ENCODE data around the gene TTC16. TPM values are rescaled to one million over a fixed set of nuclear protein-coding genes. Genes with fewer than 3 reads are reported as not detected.

Gene TTC16
- total RNA-seq, 1 experiment from 2014 or later: not detected

DNA sequence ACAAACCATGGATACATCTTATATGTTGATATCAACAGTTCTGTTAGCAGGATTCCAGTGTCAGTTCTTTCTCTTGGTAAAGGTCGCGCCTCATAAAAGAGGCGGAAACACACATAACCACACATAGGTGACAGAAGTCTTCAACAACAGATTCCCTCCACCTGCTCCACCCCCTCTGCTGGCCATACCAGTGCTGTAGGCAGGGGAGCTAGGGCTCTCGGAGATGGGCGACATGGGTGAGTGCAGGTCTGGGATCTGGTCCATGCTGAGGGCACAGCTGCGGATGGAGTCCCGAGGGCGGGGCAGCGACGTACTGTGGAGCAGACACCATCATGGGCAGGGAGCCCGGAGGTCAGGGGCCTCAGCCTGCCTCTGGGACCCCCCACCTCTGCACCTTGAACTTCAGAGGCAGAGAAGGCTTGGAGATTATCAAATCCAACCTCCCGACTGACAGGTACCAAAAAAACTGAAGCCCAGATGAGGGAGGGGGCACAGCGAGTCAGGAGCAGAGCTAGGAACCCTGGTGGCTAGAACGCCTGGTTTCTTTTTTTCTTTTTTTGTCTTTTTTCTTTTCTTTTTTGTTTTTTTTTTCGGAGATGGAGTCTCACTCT is 31.2 kb downstream of the TTC16 start (continued):
- no peak for TF ChIP-seq ZNF425 (CRISPR knock-in tag; conservative IDR thresholded peaks at IDR 0.05)
- no peak for TF ChIP-seq ZNF416 (CRISPR knock-in tag; IDR thresholded peaks at IDR 0.05)

DNA sequence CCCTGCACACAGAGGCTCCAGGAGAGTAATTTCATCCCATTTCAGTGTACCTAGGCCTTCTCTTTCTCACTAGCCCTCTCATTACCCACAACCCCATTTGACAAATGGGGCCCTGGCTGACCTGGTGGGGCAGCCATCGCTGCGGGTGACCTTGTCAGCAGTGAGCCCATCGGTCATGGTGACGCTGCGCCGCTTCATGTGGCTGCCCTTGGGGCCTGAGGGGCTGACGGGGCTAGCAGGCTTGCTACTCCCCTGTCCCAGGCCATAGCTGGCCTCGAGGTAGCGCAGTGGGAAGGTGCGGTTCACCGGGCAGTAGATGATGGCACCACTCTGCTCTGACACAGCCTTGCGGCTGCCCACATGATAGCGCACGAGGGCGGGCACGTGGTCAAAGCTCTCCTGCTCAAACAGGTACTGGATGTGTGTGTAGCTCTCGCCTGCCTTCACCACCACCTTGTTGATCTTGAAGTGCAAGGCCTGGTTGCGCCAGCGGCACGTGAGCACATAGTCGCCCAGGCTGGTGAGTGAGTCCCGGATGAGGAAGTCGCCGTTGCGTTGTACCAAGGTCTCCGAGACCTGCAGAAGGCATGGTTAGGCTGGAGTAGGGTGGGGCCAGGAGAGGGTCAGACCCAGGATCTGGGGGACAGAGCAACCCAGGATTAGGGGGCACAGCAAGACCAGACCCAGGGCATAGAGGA is 33.4 kb downstream of the TTC16 start:
- POLR2A ChIA-PET: no interaction called here
- no peaks in the 10 kb centered on the region for H3K9me3 Mint-ChIP-seq
- no peaks in the 10 kb centered on the region for H3K36me3 Mint-ChIP-seq
- H3K4me3 Mint-ChIP-seq: no peak overlapping the region
- TF ChIP-seq ZNF219 (CRISPR knock-in tag; IDR thresholded peaks at IDR 0.05; ENCODE audit: borderline replicate concordance) (no peak), TEAD1 (CRISPR knock-in tag; IDR thresholded peaks at IDR 0.05) (no peak), IRF2 (CRISPR knock-in tag; IDR thresholded peaks at IDR 0.05; ENCODE audit: borderline replicate concordance, low read depth) (no peak), AFF4 (CRISPR knock-in tag; IDR thresholded peaks at IDR 0.05; ENCODE audit: borderline replicate concordance) (no peak), PREB (CRISPR knock-in tag; IDR thresholded peaks at IDR 0.05; ENCODE audit: borderline replicate concordance) (no peak), NR2C2 (CRISPR knock-in tag; IDR thresholded peaks at IDR 0.05) (no peak), CREB1 (CRISPR knock-in tag; IDR thresholded peaks at IDR 0.05) (no peak), TCF7 (CRISPR knock-in tag; IDR thresholded peaks at IDR 0.05; ENCODE audit: low read depth) (no peak), ATF3 (CRISPR knock-in tag; conservative IDR thresholded peaks at IDR 0.05) (no peak)
- TF ChIP-seq, protein P1, sequence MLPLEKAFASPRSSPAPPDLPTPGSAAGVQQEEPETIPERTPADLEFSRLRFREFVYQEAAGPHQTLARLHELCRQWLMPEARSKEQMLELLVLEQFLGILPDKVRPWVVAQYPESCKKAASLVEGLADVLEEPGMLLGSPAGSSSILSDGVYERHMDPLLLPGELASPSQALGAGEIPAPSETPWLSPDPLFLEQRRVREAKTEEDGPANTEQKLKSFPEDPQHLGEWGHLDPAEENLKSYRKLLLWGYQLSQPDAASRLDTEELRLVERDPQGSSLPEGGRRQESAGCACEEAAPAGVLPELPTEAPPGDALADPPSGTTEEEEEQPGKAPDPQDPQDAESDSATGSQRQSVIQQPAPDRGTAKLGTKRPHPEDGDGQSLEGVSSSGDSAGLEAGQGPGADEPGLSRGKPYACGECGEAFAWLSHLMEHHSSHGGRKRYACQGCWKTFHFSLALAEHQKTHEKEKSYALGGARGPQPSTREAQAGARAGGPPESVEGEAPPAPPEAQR (CRISPR knock-in tag; IDR thresholded peaks at IDR 0.05): no peak
- TF ChIP-seq, protein P2, sequence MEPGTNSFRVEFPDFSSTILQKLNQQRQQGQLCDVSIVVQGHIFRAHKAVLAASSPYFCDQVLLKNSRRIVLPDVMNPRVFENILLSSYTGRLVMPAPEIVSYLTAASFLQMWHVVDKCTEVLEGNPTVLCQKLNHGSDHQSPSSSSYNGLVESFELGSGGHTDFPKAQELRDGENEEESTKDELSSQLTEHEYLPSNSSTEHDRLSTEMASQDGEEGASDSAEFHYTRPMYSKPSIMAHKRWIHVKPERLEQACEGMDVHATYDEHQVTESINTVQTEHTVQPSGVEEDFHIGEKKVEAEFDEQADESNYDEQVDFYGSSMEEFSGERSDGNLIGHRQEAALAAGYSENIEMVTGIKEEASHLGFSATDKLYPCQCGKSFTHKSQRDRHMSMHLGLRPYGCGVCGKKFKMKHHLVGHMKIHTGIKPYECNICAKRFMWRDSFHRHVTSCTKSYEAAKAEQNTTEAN (CRISPR knock-in tag; IDR thresholded peaks at IDR 0.05): no peak
- no peak for DNase-seq (ENCODE audit: low spot score)
- CTCF ChIA-PET: interaction anchor here (1.1 kb wide), 1 partner anchor 14 kb away, joined by 3 read pairs; the partner anchor contains the start of gene TOR2A
- H3K27me3 Mint-ChIP-seq (ENCODE audit: low read depth): peaks cover 31% of the 10 kb centered on the region
- H3K27ac Mint-ChIP-seq: no peak overlapping the region
- H3K4me1 Mint-ChIP-seq: 0 out of 2 replicates have a peak, but pooled peaks cover 3% of the 10 kb centered on the region
- no peak for ATAC-seq
